ENCODE results near the gene DEPDC1B.

The DEPDC1B gene

DNA sequence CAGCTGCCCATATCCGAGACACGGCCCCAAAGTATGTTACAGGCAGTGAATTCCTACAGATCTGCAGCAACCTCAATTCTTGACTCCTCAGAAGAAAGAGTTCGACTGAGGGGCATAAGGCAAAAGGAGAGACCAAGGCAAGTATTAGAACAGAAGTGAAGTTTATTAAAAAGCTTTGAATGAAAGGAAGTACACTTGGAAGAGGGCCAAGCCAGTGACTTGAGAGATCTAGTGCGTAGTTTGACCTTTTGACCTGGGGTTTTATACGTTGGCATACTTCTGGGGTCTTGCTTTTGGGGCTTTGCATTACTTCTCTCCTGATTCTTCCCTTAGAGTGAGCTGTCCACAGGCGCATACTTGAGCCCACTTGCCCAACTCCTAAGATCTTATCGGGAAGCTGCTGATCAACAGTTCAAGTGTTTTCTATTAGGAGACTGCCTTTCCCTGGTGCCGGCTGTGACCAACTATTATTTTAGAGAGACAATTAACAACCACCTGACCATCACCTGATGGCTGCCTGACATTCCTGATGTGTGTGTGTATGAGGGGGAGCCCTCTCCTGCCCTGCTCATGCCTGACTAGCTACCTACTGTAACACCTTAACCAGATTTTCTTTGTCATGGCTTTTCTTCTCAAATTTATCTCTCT lies 1.5 kb upstream of the DEPDC1B start:
- no peak for TF ChIP-seq ZNF565 (CRISPR knock-in tag; conservative IDR thresholded peaks at IDR 0.05; ENCODE audit: low read depth)
- TF ChIP-seq, protein P1, sequence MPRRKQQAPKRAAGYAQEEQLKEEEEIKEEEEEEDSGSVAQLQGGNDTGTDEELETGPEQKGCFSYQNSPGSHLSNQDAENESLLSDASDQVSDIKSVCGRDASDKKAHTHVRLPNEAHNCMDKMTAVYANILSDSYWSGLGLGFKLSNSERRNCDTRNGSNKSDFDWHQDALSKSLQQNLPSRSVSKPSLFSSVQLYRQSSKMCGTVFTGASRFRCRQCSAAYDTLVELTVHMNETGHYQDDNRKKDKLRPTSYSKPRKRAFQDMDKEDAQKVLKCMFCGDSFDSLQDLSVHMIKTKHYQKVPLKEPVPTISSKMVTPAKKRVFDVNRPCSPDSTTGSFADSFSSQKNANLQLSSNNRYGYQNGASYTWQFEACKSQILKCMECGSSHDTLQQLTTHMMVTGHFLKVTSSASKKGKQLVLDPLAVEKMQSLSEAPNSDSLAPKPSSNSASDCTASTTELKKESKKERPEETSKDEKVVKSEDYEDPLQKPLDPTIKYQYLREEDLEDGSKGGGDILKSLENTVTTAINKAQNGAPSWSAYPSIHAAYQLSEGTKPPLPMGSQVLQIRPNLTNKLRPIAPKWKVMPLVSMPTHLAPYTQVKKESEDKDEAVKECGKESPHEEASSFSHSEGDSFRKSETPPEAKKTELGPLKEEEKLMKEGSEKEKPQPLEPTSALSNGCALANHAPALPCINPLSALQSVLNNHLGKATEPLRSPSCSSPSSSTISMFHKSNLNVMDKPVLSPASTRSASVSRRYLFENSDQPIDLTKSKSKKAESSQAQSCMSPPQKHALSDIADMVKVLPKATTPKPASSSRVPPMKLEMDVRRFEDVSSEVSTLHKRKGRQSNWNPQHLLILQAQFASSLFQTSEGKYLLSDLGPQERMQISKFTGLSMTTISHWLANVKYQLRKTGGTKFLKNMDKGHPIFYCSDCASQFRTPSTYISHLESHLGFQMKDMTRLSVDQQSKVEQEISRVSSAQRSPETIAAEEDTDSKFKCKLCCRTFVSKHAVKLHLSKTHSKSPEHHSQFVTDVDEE (CRISPR knock-in tag; IDR thresholded peaks at IDR 0.05) = no peak
- TF ChIP-seq TCF4 (CRISPR knock-in tag; IDR thresholded peaks at IDR 0.05; ENCODE audit: borderline replicate concordance) = no peak
- no peak for TF ChIP-seq TOX (CRISPR knock-in tag; IDR thresholded peaks at IDR 0.05; ENCODE audit: borderline replicate concordance)
- TF ChIP-seq ARNTL (CRISPR knock-in tag; IDR thresholded peaks at IDR 0.05; ENCODE audit: borderline replicate concordance, low read depth) = no peak
- TF ChIP-seq ESRRG (CRISPR knock-in tag; IDR thresholded peaks at IDR 0.05) = no peak
- no peak for TF ChIP-seq PPARA (CRISPR knock-in tag; IDR thresholded peaks at IDR 0.05; ENCODE audit: borderline replicate concordance)
- no peak for TF ChIP-seq BACH2 (CRISPR knock-in tag; IDR thresholded peaks at IDR 0.05; ENCODE audit: borderline replicate concordance)
- TF ChIP-seq, protein P2, sequence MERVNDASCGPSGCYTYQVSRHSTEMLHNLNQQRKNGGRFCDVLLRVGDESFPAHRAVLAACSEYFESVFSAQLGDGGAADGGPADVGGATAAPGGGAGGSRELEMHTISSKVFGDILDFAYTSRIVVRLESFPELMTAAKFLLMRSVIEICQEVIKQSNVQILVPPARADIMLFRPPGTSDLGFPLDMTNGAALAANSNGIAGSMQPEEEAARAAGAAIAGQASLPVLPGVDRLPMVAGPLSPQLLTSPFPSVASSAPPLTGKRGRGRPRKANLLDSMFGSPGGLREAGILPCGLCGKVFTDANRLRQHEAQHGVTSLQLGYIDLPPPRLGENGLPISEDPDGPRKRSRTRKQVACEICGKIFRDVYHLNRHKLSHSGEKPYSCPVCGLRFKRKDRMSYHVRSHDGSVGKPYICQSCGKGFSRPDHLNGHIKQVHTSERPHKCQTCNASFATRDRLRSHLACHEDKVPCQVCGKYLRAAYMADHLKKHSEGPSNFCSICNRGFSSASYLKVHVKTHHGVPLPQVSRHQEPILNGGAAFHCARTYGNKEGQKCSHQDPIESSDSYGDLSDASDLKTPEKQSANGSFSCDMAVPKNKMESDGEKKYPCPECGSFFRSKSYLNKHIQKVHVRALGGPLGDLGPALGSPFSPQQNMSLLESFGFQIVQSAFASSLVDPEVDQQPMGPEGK (CRISPR knock-in tag; IDR thresholded peaks at IDR 0.05; ENCODE audit: borderline replicate concordance) = no peak
- no peak for TF ChIP-seq ZFP30 (CRISPR knock-in tag; IDR thresholded peaks at IDR 0.05)
- no peak for TF ChIP-seq OSR1 (CRISPR knock-in tag; IDR thresholded peaks at IDR 0.05)
- TF ChIP-seq RARB (CRISPR knock-in tag; IDR thresholded peaks at IDR 0.05) = no peak
- TF ChIP-seq ZNF70 (CRISPR knock-in tag; IDR thresholded peaks at IDR 0.05) = no peak
- TF ChIP-seq ZFP3 (CRISPR knock-in tag; IDR thresholded peaks at IDR 0.05) = no peak
- TF ChIP-seq, protein P3, sequence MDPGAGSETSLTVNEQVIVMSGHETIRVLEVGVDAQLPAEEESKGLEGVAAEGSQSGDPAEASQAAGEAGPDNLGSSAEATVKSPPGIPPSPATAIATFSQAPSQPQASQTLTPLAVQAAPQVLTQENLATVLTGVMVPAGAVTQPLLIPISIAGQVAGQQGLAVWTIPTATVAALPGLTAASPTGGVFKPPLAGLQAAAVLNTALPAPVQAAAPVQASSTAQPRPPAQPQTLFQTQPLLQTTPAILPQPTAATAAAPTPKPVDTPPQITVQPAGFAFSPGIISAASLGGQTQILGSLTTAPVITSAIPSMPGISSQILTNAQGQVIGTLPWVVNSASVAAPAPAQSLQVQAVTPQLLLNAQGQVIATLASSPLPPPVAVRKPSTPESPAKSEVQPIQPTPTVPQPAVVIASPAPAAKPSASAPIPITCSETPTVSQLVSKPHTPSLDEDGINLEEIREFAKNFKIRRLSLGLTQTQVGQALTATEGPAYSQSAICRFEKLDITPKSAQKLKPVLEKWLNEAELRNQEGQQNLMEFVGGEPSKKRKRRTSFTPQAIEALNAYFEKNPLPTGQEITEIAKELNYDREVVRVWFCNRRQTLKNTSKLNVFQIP (CRISPR knock-in tag; IDR thresholded peaks at IDR 0.05; ENCODE audit: borderline replicate concordance, low read depth) = no peak
- no peak for TF ChIP-seq ZNF8 (CRISPR knock-in tag; IDR thresholded peaks at IDR 0.05)
- no peak for TF ChIP-seq ISL1 (CRISPR knock-in tag; IDR thresholded peaks at IDR 0.05)
- no peak for TF ChIP-seq GLIS3 (CRISPR knock-in tag; IDR thresholded peaks at IDR 0.05)
- no peak for TF ChIP-seq ZC3H10 (CRISPR knock-in tag; IDR thresholded peaks at IDR 0.05)
- ATAC-seq = no peak

DNA sequence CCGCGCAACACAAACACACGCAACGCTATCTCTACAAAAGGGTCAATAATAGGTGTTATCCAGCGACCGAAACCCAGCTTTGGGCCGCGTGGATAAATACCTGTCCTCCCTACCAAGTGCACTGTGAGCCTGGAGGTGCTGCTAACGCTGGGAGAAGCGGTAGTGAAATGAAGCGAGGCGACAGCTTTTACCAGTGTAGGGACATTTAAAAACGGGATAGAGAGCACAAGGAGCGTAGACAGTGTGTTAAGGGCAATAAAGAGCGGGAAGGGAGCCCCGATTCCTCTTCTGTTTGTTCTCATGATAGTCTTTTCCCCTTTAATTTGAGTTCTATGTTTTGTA lies 421 bp upstream of the DEPDC1B start:
- peak; percentile 55 for ATAC-seq
- no peak for TF ChIP-seq TOX (CRISPR knock-in tag; IDR thresholded peaks at IDR 0.05; ENCODE audit: borderline replicate concordance)
- no peak for TF ChIP-seq ISL1 (CRISPR knock-in tag; IDR thresholded peaks at IDR 0.05)
- no peak for TF ChIP-seq ZFP3 (CRISPR knock-in tag; IDR thresholded peaks at IDR 0.05)
- TF ChIP-seq, protein P3 (CRISPR knock-in tag; IDR thresholded peaks at IDR 0.05; ENCODE audit: borderline replicate concordance, low read depth) = no peak
- no peak for TF ChIP-seq PPARA (CRISPR knock-in tag; IDR thresholded peaks at IDR 0.05; ENCODE audit: borderline replicate concordance)
- no peak for TF ChIP-seq ZNF565 (CRISPR knock-in tag; conservative IDR thresholded peaks at IDR 0.05; ENCODE audit: low read depth)
- no peak for TF ChIP-seq ZFP30 (CRISPR knock-in tag; IDR thresholded peaks at IDR 0.05)
- no peak for TF ChIP-seq ZNF8 (CRISPR knock-in tag; IDR thresholded peaks at IDR 0.05)
- no peak for TF ChIP-seq BACH2 (CRISPR knock-in tag; IDR thresholded peaks at IDR 0.05; ENCODE audit: borderline replicate concordance)
- TF ChIP-seq, protein P4, sequence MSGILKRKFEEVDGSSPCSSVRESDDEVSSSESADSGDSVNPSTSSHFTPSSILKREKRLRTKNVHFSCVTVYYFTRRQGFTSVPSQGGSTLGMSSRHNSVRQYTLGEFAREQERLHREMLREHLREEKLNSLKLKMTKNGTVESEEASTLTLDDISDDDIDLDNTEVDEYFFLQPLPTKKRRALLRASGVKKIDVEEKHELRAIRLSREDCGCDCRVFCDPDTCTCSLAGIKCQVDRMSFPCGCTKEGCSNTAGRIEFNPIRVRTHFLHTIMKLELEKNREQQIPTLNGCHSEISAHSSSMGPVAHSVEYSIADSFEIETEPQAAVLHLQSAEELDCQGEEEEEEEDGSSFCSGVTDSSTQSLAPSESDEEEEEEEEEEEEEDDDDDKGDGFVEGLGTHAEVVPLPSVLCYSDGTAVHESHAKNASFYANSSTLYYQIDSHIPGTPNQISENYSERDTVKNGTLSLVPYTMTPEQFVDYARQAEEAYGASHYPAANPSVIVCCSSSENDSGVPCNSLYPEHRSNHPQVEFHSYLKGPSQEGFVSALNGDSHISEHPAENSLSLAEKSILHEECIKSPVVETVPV (CRISPR knock-in tag; IDR thresholded peaks at IDR 0.05) = no peak

DNA sequence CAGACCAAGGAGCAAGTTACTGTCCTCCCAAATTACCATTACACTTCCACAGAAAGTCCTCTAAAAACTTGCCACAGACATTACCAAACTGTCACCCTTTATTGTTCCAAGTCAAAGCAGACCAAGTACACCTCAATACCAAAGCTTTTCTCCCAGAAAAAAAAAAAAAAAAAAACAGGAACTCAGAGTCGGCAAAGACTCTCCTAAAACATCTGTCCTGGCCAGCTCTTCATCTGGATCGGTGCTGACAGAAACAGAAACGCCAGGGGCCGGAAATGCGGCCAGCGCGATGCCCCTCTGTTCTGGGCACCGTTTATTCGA lies 718 bp downstream of the DEPDC1B start:
- ATAC-seq = peak; percentile 43
- no peak for TF ChIP-seq OSR1 (CRISPR knock-in tag; IDR thresholded peaks at IDR 0.05)
- TF ChIP-seq BACH2 (CRISPR knock-in tag; IDR thresholded peaks at IDR 0.05; ENCODE audit: borderline replicate concordance) = no peak
- no peak for TF ChIP-seq ZFP3 (CRISPR knock-in tag; IDR thresholded peaks at IDR 0.05)
- TF ChIP-seq, protein P4 (CRISPR knock-in tag; IDR thresholded peaks at IDR 0.05) = no peak
- no peak for TF ChIP-seq ZNF565 (CRISPR knock-in tag; conservative IDR thresholded peaks at IDR 0.05; ENCODE audit: low read depth)
- TF ChIP-seq CSDC2 (CRISPR knock-in tag; IDR thresholded peaks at IDR 0.05) = no peak
- TF ChIP-seq, protein P1 (CRISPR knock-in tag; IDR thresholded peaks at IDR 0.05) = no peak
- TF ChIP-seq ZC3H10 (CRISPR knock-in tag; IDR thresholded peaks at IDR 0.05) = no peak
- no peak for TF ChIP-seq TOX (CRISPR knock-in tag; IDR thresholded peaks at IDR 0.05; ENCODE audit: borderline replicate concordance)
- TF ChIP-seq ZNF8 (CRISPR knock-in tag; IDR thresholded peaks at IDR 0.05) = no peak
- no peak for TF ChIP-seq RARB (CRISPR knock-in tag; IDR thresholded peaks at IDR 0.05)
- TF ChIP-seq PPARA (CRISPR knock-in tag; IDR thresholded peaks at IDR 0.05; ENCODE audit: borderline replicate concordance) = no peak

Data from SK-N-SH treated with all-trans-retinoic acid at 6 μM for 48 hours (cell line).